Mesothelial cell of epicardium (in vitro differentiated cells): ENCODE data around the gene FBXO11. TPM values are rescaled to one million over a fixed set of nuclear protein-coding genes. Genes with fewer than 3 reads are reported as not detected.
A peak's percentile ranks its signal among the peaks of the same experiment; 100 is the strongest.

Experiments used
- DNase-seq, 2 experiments: peaks; one replicate each; pipeline ENCODE4 v3.0.0; 2021; ENCODE audit warnings: low spot score in 2 of 2; ENCODE audit not compliant: unreplicated experiment in 2 of 2
- H3K27ac Mint-ChIP-seq: 2 replicates; pipeline ENCODE4 v1.8.0; 2021; ENCODE audit warnings: mixed read lengths
- H3K27me3 Mint-ChIP-seq: 2 replicates; pipeline ENCODE4 v1.8.0; 2021; ENCODE audit warnings: low read depth, mixed read lengths
- H3K36me3 Mint-ChIP-seq: 2 replicates; pipeline ENCODE4 v1.8.0; 2021; ENCODE audit warnings: mixed read lengths
- H3K4me1 Mint-ChIP-seq: 2 replicates; pipeline ENCODE4 v1.8.0; 2021; ENCODE audit warnings: mixed read lengths
- H3K4me3 Mint-ChIP-seq: 2 replicates; pipeline ENCODE4 v1.8.0; 2021; ENCODE audit warnings: mild to moderate bottlenecking, moderate library complexity, mixed read lengths
- H3K9me3 Mint-ChIP-seq: 2 replicates; pipeline ENCODE4 v1.8.0; 2021; ENCODE audit warnings: mixed read lengths
- CTCF ChIP-seq: fragments of 200-600 bp; sonication (generic); IDR thresholded peaks from one replicate; pipeline ENCODE4 v1.5.0; 2021; ENCODE audit warnings: antibody characterized with exemption; ENCODE audit not compliant: unreplicated experiment
- total RNA-seq: library from RNA; stranded (reverse); gene quantifications from 3 replicates; pipeline ENCODE4 v1.2.1, GENCODE V29; 2021

FBXO11 gene
- total RNA-seq, result 91.4 to 102 TPM (median 96.6 TPM) in 3 replicates

GRCh38 chr2:47906157-47907038, at the start of gene FBXO11:
TSS of gene FBXO11 (minus strand) at chr2:47906498. CDS start at chr2:47905720, 778 bp downstream.
- Mint-ChIP-seq H3K36me3 (no peaks in the 10 kb centered on the region), H3K27ac (peak within 1 kb of the TSS; percentile 97), H3K27me3 (no peaks in the 10 kb centered on the region), H3K9me3 (no peaks in the 10 kb centered on the region), H3K4me1 (peaks cover 26% of the 10 kb centered on the region), H3K4me3 (peak within 1 kb of the TSS; percentile 84)
- peak; percentile 88 to 89 for DNase-seq
- no peak for TF ChIP-seq CTCF

- Mint-ChIP-seq H3K4me3 (no peak overlapping the region), H3K36me3 (no peaks in the 10 kb centered on the region), H3K9me3 (peaks cover 6% of the 10 kb centered on the region), H3K4me1 (peaks cover 12% of the 10 kb centered on the region), H3K27ac (no peak overlapping the region), H3K27me3 (no peaks in the 10 kb centered on the region)
- no peak for TF ChIP-seq CTCF
- DNase-seq, result no peak
Measured at GRCh38 chr2:47950340-47951301, 44.3 kb upstream of the FBXO11 start.

GRCh38 chr2:47946593-47946992, 40.3 kb upstream of the FBXO11 start:
- H3K36me3 Mint-ChIP-seq, result no peaks in the 10 kb centered on the region
- no peak for DNase-seq
- no peak for TF ChIP-seq CTCF
- no peak overlapping the region for H3K27ac Mint-ChIP-seq
- H3K4me3 Mint-ChIP-seq, result no peak overlapping the region
- no peaks in the 10 kb centered on the region for H3K9me3 Mint-ChIP-seq
- H3K4me1 Mint-ChIP-seq, result peaks cover 12% of the 10 kb centered on the region
- no peaks in the 10 kb centered on the region for H3K27me3 Mint-ChIP-seq

- no peak for DNase-seq
- Mint-ChIP-seq H3K4me1 (peaks cover 3% of the 10 kb centered on the region), H3K27ac (no peak overlapping the region), H3K36me3 (no peaks in the 10 kb centered on the region), H3K4me3 (no peak overlapping the region), H3K9me3 (no peaks in the 10 kb centered on the region), H3K27me3 (peaks cover 5% of the 10 kb centered on the region)
- TF ChIP-seq CTCF, result no peak
Measured at GRCh38 chr2:47945046-47945781, 38.9 kb upstream of the FBXO11 start.

GRCh38 chr2:47941936-47942335, 35.6 kb upstream of the FBXO11 start:
- Mint-ChIP-seq H3K4me1 (no peaks in the 10 kb centered on the region), H3K27ac (no peak overlapping the region), H3K9me3 (no peaks in the 10 kb centered on the region), H3K27me3 (peaks cover 5% of the 10 kb centered on the region), H3K36me3 (no peaks in the 10 kb centered on the region), H3K4me3 (no peak overlapping the region)
- TF ChIP-seq CTCF, result no peak
- no peak for DNase-seq
